ENCODE data around the gene PKP4.
"Not testable (repeated sequence)": the region's sequence is repeated elsewhere in the genome, so short reads cannot be mapped to it uniquely, and the experiment has no call there.

The PKP4 gene

GRCh38 chr2:158464426-158465281, 7.9 kb downstream of the PKP4 start:
- DNase-seq (ENCODE audit: low read depth in 2 of 2) = no peak

GRCh38 chr2:158467248-158467647, 10.5 kb downstream of the PKP4 start:
- no peak for DNase-seq (ENCODE audit: low read depth in 2 of 2)

- not testable (repeated sequence) for DNase-seq (ENCODE audit: low read depth in 2 of 2)
These were observed 16.1 kb downstream of the PKP4 start for GRCh38 chr2:158472829-158473228.

GRCh38 chr2:158473300-158473699, 16.5 kb downstream of the PKP4 start:
- not testable (repeated sequence) for DNase-seq (ENCODE audit: low read depth in 2 of 2)

- DNase-seq (ENCODE audit: low read depth in 2 of 2) = no peak
These were observed 17.1 kb downstream of the PKP4 start for GRCh38 chr2:158473719-158474392.

- not testable (repeated sequence) for DNase-seq (ENCODE audit: low read depth in 2 of 2)
These were observed 17.8 kb downstream of the PKP4 start for GRCh38 chr2:158474526-158475011.

GRCh38 chr2:158477202-158477601, 20.4 kb downstream of the PKP4 start:
- DNase-seq (ENCODE audit: low read depth in 2 of 2) = no peak

- DNase-seq (ENCODE audit: low read depth in 2 of 2) = no peak
These were observed 21.5 kb downstream of the PKP4 start for GRCh38 chr2:158478237-158478636.

GRCh38 chr2:158478816-158479215, 22.1 kb downstream of the PKP4 start:
- DNase-seq (ENCODE audit: low read depth in 2 of 2) = no peak

GRCh38 chr2:158481116-158481515, 24.4 kb downstream of the PKP4 start:
- no peak for DNase-seq (ENCODE audit: low read depth in 2 of 2)

GRCh38 chr2:158482594-158482993, 25.8 kb downstream of the PKP4 start:
- no peak for DNase-seq (ENCODE audit: low read depth in 2 of 2)

- DNase-seq (ENCODE audit: low read depth in 2 of 2) = no peak
These were observed 28.3 kb downstream of the PKP4 start for GRCh38 chr2:158484892-158485556.

- DNase-seq (ENCODE audit: low read depth in 2 of 2) = no peak
These were observed 29.6 kb downstream of the PKP4 start for GRCh38 chr2:158486150-158486969.

GRCh38 chr2:158486970-158487325, 30.2 kb downstream of the PKP4 start:
- no peak for DNase-seq (ENCODE audit: low read depth in 2 of 2)

- DNase-seq (ENCODE audit: low read depth in 2 of 2) = peak in 1 of 2 experiments; percentile 33
These were observed 30.7 kb downstream of the PKP4 start for GRCh38 chr2:158487419-158487818.

GRCh38 chr2:158488442-158489216, 31.9 kb downstream of the PKP4 start:
- DNase-seq (ENCODE audit: low read depth in 2 of 2) = no peak

- no peak for DNase-seq (ENCODE audit: low read depth in 2 of 2)
These were observed 32.8 kb downstream of the PKP4 start for GRCh38 chr2:158489366-158490112.

GRCh38 chr2:158491072-158491471, 34.3 kb downstream of the PKP4 start:
- DNase-seq (ENCODE audit: low read depth in 2 of 2) = no peak

GRCh38 chr2:158493458-158493857, 36.7 kb downstream of the PKP4 start:
- no peak for DNase-seq (ENCODE audit: low read depth in 2 of 2)

- DNase-seq (ENCODE audit: low read depth in 2 of 2) = peak; percentile 64 to 72
These were observed 38.4 kb downstream of the PKP4 start for GRCh38 chr2:158495175-158495574.
